Measurements from ENCODE around the gene ZNF385C.

Gene ZNF385C

GRCh38 chr17:42111265-42111636 is 13.0 kb upstream of the ZNF385C start:
- H3K9ac ChIP-seq (ENCODE audit: low read depth, low read length): 0 out of 2 replicates have a peak overlapping the region, but pooled peaks have one; percentile 65
- no peak overlapping the region for H2AFZ ChIP-seq (ENCODE audit: low read depth, low read length)
- no peaks in the 10 kb centered on the region for H4K20me1 ChIP-seq (ENCODE audit: insufficient read depth, low read length)
- peaks cover 28% of the 10 kb centered on the region for H3K36me3 ChIP-seq (ENCODE audit: insufficient read depth, low read length)
- peak overlapping the region in 1 of 2 experiments; percentile 62; a peak in 2 of 4 replicates for H3K4me3 ChIP-seq (ENCODE audit: low read depth in 1 of 2, low read length in 2 of 2)
- no peaks in the 10 kb centered on the region for H3K9me3 ChIP-seq (ENCODE audit: insufficient read depth, low read length, severe bottlenecking)
- peaks cover 51% of the 10 kb centered on the region for H3K4me1 ChIP-seq (ENCODE audit: insufficient read depth, low read length)
- ATAC-seq (ENCODE audit: insufficient read depth, low read depth) (no peak), DNase-seq (no peak)
- TF ChIP-seq EZH2 (IDR thresholded peaks at IDR 0.05; ENCODE audit: borderline replicate concordance, low read depth, low read length, severe bottlenecking): no peak
- TF ChIP-seq CTCF (IDR thresholded peaks at IDR 0.05; ENCODE audit: borderline replicate concordance, extremely low read depth, low read length, poor library complexity, severe bottlenecking): no peak
- no peaks in the 10 kb centered on the region for H3K27me3 ChIP-seq (ENCODE audit: insufficient read depth, low read length, poor library complexity)
- 0 out of 2 replicates have a peak overlapping the region, but pooled peaks have one; percentile 89 for H3K4me2 ChIP-seq (ENCODE audit: insufficient read depth, low read length)
- H3K27ac ChIP-seq (ENCODE audit: low read length): peak overlapping the region; percentile 94; the same call in 1 of the 2 replicates
- peaks cover 6% of the 10 kb centered on the region; the same call in 1 of the 2 replicates for H3K79me2 ChIP-seq (ENCODE audit: insufficient read depth, low read length)

GRCh38 chr17:42110301-42111264 is 12.3 kb upstream of the ZNF385C start:
- Histone ChIP-seq H3K4me2 (ENCODE audit: insufficient read depth, low read length) (0 out of 2 replicates have a peak overlapping the region, but pooled peaks have one; percentile 89), H3K9ac (ENCODE audit: low read depth, low read length) (no peak overlapping the region), H2AFZ (ENCODE audit: low read depth, low read length) (no peak overlapping the region), H3K4me1 (ENCODE audit: insufficient read depth, low read length) (peaks cover 47% of the 10 kb centered on the region), H3K36me3 (ENCODE audit: insufficient read depth, low read length) (peaks cover 22% of the 10 kb centered on the region), H3K4me3 (ENCODE audit: low read depth in 1 of 2, low read length in 2 of 2) (no peak overlapping the region), H4K20me1 (ENCODE audit: insufficient read depth, low read length) (no peaks in the 10 kb centered on the region), H3K9me3 (ENCODE audit: insufficient read depth, low read length, severe bottlenecking) (no peaks in the 10 kb centered on the region), H3K27ac (ENCODE audit: low read length) (no peak overlapping the region; the same call in 1 of the 2 replicates), H3K79me2 (ENCODE audit: insufficient read depth, low read length) (peaks cover 6% of the 10 kb centered on the region; the same call in 1 of the 2 replicates), H3K27me3 (ENCODE audit: insufficient read depth, low read length, poor library complexity) (no peaks in the 10 kb centered on the region)
- DNase-seq (no peak), ATAC-seq (ENCODE audit: insufficient read depth, low read depth) (no peak)
- TF ChIP-seq CTCF (IDR thresholded peaks at IDR 0.05; ENCODE audit: borderline replicate concordance, extremely low read depth, low read length, poor library complexity, severe bottlenecking) (no peak), EZH2 (IDR thresholded peaks at IDR 0.05; ENCODE audit: borderline replicate concordance, low read depth, low read length, severe bottlenecking) (no peak)

DNA sequence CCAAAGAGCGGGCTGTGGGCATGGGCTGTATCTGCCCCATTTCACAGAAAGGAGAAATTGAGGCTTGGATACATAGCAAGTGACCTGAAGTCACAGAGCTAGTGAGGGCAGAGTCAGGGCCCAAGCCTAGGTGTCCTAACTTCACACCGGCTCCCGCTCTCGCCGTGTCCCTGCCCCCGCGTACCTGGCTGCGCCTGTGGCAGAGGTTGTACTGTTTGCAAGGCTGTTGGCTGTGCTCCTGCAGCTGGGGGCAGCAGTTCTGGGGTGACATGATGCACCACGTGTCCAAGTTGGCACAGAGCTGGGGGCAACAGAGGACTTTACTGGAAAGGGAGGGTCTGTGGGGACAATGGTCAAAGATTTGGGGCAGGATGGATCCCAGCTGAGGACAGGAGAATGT is 10.8 kb upstream of the ZNF385C start:
- ATAC-seq (ENCODE audit: insufficient read depth, low read depth): no peak
- H3K4me2 ChIP-seq (ENCODE audit: insufficient read depth, low read length): no peak overlapping the region
- H2AFZ ChIP-seq (ENCODE audit: low read depth, low read length): no peak overlapping the region
- peaks cover 6% of the 10 kb centered on the region; the same call in 1 of the 2 replicates for H3K79me2 ChIP-seq (ENCODE audit: insufficient read depth, low read length)
- H3K9ac ChIP-seq (ENCODE audit: low read depth, low read length): no peak overlapping the region
- peaks cover 40% of the 10 kb centered on the region for H3K4me1 ChIP-seq (ENCODE audit: insufficient read depth, low read length)
- H3K27ac ChIP-seq (ENCODE audit: low read length): no peak overlapping the region
- TF ChIP-seq CTCF (IDR thresholded peaks at IDR 0.05; ENCODE audit: borderline replicate concordance, extremely low read depth, low read length, poor library complexity, severe bottlenecking) (no peak), EZH2 (IDR thresholded peaks at IDR 0.05; ENCODE audit: borderline replicate concordance, low read depth, low read length, severe bottlenecking) (no peak)
- H3K36me3 ChIP-seq (ENCODE audit: insufficient read depth, low read length): peaks cover 9% of the 10 kb centered on the region; the same call in 1 of the 2 replicates
- no peaks in the 10 kb centered on the region for H3K27me3 ChIP-seq (ENCODE audit: insufficient read depth, low read length, poor library complexity)
- H3K4me3 ChIP-seq (ENCODE audit: low read depth in 1 of 2, low read length in 2 of 2): no peak overlapping the region
- DNase-seq: no peak
- no peaks in the 10 kb centered on the region for H3K9me3 ChIP-seq (ENCODE audit: insufficient read depth, low read length, severe bottlenecking)
- H4K20me1 ChIP-seq (ENCODE audit: insufficient read depth, low read length): no peaks in the 10 kb centered on the region
